Stimulated activated CD8-positive, alpha-beta memory T cell treated with anti-CD3 and anti-CD28 coated beads, Interleukin-7, amount 100 ng/mL, for 4 hours (primary cell): Measurements from ENCODE around the gene METTL24.
"Not testable (repeated sequence)": the region's sequence is repeated elsewhere in the genome, so short reads cannot be mapped to it uniquely, and the experiment has no call there.

ENCODE experiments used
- DNase-seq, 2 donors: peaks; one replicate each; pipeline ENCODE4 v3.0.0-alpha.2; 2020; ENCODE audit warnings: low read depth in 2 of 2

METTL24 gene

GRCh38 chr6:110315207-110315868, 42.8 kb downstream of the METTL24 start:
- no peak for DNase-seq

GRCh38 chr6:110310861-110311446, 47.2 kb downstream of the METTL24 start:
- DNase-seq, result no peak

- DNase-seq, result not testable (repeated sequence)
These were observed 48.7 kb downstream of the METTL24 start for GRCh38 chr6:110309432-110309831.

GRCh38 chr6:110307368-110307767, 50.8 kb downstream of the METTL24 start:
- no peak for DNase-seq

- DNase-seq, result not testable (repeated sequence)
These were observed 52.3 kb downstream of the METTL24 start for GRCh38 chr6:110305832-110306231.

GRCh38 chr6:110303692-110304091, 54.5 kb downstream of the METTL24 start:
- DNase-seq, result not testable (repeated sequence)

- no peak for DNase-seq
These were observed 59.2 kb downstream of the METTL24 start for GRCh38 chr6:110298916-110299315.

- no peak for DNase-seq
These were observed 59.7 kb downstream of the METTL24 start for GRCh38 chr6:110298411-110298810.

- no peak for DNase-seq
These were observed 61.7 kb downstream of the METTL24 start for GRCh38 chr6:110296241-110297025.

- DNase-seq, result no peak
These were observed 62.5 kb downstream of the METTL24 start for GRCh38 chr6:110295451-110296165.

- no peak for DNase-seq
These were observed 70.4 kb downstream of the METTL24 start for GRCh38 chr6:110287462-110288341.

- DNase-seq, result no peak
These were observed 72.7 kb downstream of the METTL24 start for GRCh38 chr6:110285306-110286060.

- no peak for DNase-seq
These were observed 73.3 kb downstream of the METTL24 start for GRCh38 chr6:110284855-110285254.

- DNase-seq, result no peak
These were observed 74.5 kb downstream of the METTL24 start for GRCh38 chr6:110283657-110284056.

- no peak for DNase-seq
These were observed 75.7 kb downstream of the METTL24 start for GRCh38 chr6:110282412-110282811.

GRCh38 chr6:110277100-110277665, 81.0 kb downstream of the METTL24 start:
- DNase-seq, result no peak

GRCh38 chr6:110272781-110273180, 85.4 kb downstream of the METTL24 start:
- not testable (repeated sequence) for DNase-seq

- DNase-seq, result no peak
These were observed 86.5 kb downstream of the METTL24 start for GRCh38 chr6:110271732-110272022.

- DNase-seq, result no peak
These were observed 88.0 kb downstream of the METTL24 start for GRCh38 chr6:110270165-110270564.

GRCh38 chr6:110269623-110270022, 88.5 kb downstream of the METTL24 start:
- DNase-seq, result no peak
